Peyer's patch (tissue), 4 donors: Measurements from ENCODE around the gene OASL. TPM values are rescaled to one million over a fixed set of nuclear protein-coding genes. Genes with fewer than 3 reads are reported as not detected.

ENCODE experiments used
- DNase-seq, 3 donors: peaks; one replicate each; pipeline ENCODE4 v3.0.0-alpha.2; 2017 to 2019
- H3K27ac ChIP-seq, 4 donors: fragments of 200-600 bp; sonication (generic); one replicate each; pipeline ENCODE4 v1.5.1; 2016 to 2019
- H3K27me3 ChIP-seq, 2 donors: fragments of 200-600 bp; sonication (generic); one replicate each; pipeline ENCODE4 v1.5.1; 2019
- H3K36me3 ChIP-seq, 3 donors: fragments of 200-600 bp; sonication (generic); one replicate each; pipeline ENCODE4 v1.5.1; 2016 to 2019
- H3K4me1 ChIP-seq, 4 donors: fragments of 200-600 bp; sonication (generic); one replicate each; pipeline ENCODE4 v1.5.1; 2016 to 2019
- H3K4me3 ChIP-seq, 4 donors: fragments of 200-600 bp; sonication (generic); 1 replicate in 3 of 4; 2 replicates in 1 of 4; pipeline ENCODE4 v1.5.1; 2016 to 2019; ENCODE audit warnings: mild to moderate bottlenecking in 1 of 4
- H3K9me3 ChIP-seq, 4 donors: fragments of 200-600 bp; sonication (generic); one replicate each; pipeline ENCODE4 v1.5.1; 2016 to 2019; ENCODE audit warnings: mild to moderate bottlenecking in 1 of 4
- CTCF ChIP-seq, 6 experiments: fragments of 450-650 bp in 4 of 6; fragments of 200-600 bp in 2 of 6; sonication (generic) in 1 of 6; IDR thresholded peaks; one replicate each; pipeline ENCODE4 v1.5.1; 2017 to 2019; ENCODE audit warnings: antibody characterized with exemption in 6 of 6, mild to moderate bottlenecking in 3 of 6, moderate library complexity in 1 of 6
- POLR2A ChIP-seq, 2 donors: fragments of 450-650 bp; IDR thresholded peaks; one replicate each; pipeline ENCODE4 v1.5.1; 2017; ENCODE audit warnings: antibody characterized with exemption in 2 of 2, mild to moderate bottlenecking in 2 of 2, moderate library complexity in 2 of 2
- small RNA-seq, 2 donors: library from RNA; depleted of rRNA; stranded (forward); fragments of <200 nt; gene quantifications; one replicate each; pipeline ENCODE3, GENCODE V24; 2016
- total RNA-seq, 4 donors: library from RNA; depleted of rRNA; stranded (reverse); fragments of >200 nt; gene quantifications; one replicate each; pipeline ENCODE4 v1.1.0, GENCODE V29; 2016

Gene OASL
- total RNA-seq, 4 donors from 2014 or later = 0.66 to 1.2 (median 0.94) TPM; not detected in 1

- H3K9me3 ChIP-seq = no peaks in the 10 kb centered on the region
- peaks cover 0 to 30% (median 0%) of the 10 kb centered on the region in 3 donors for H3K36me3 ChIP-seq
- no peak overlapping the region for H3K4me3 ChIP-seq
- DNase-seq = no peak
- no peaks in the 10 kb centered on the region for H3K4me1 ChIP-seq
- no peaks in the 10 kb centered on the region for H3K27me3 ChIP-seq
- H3K27ac ChIP-seq = no peak overlapping the region
- TF ChIP-seq CTCF (IDR thresholded peaks at IDR 0.05) (no peak), POLR2A (IDR thresholded peaks at IDR 0.05) (no peak)
These were observed 68.7 kb downstream of the OASL start for GRCh38 chr12:120970310-120970709.

Small RNAs within 50 kb of the gene (small RNA-seq; reads per million reads assigned to genes)
- 0 reads per million in 2 donors for gene AC079602.2

Other genes with a start within 250 kb of the OASL start
- gene SPPL3, start 134.9 kb downstream of the OASL start, total RNA-seq = 10 to 100 TPM; 26.4 to 50.2 (median 34.9) TPM
- 10 to 100 TPM; 15.7 to 93.6 (median 57.0) TPM for gene HNF1A, start 60.7 kb downstream of the OASL start, total RNA-seq
- gene C12orf43, start 22.8 kb downstream of the OASL start, total RNA-seq = 10 to 100 TPM in 2 of 4 donors, 1 to 10 TPM in 2; 7.6 to 16.5 (median 12.0) TPM
- gene P2RX7, start 93.6 kb upstream of the OASL start, total RNA-seq = 1 to 10 TPM in 3 of 4 donors, not detected in 1; 1.0 to 9.1 (median 1.7) TPM
- 100 to 1,000 TPM in 3 of 4 donors, 10 to 100 TPM in 1; 42.9 to 248 (median 154) TPM for gene P2RX4, start 170.9 kb upstream of the OASL start, total RNA-seq